ENCODE results near the gene ODAD4. TPM values are rescaled to one million over a fixed set of nuclear protein-coding genes. Genes with fewer than 3 reads are reported as not detected.

Gene ODAD4, protein sequence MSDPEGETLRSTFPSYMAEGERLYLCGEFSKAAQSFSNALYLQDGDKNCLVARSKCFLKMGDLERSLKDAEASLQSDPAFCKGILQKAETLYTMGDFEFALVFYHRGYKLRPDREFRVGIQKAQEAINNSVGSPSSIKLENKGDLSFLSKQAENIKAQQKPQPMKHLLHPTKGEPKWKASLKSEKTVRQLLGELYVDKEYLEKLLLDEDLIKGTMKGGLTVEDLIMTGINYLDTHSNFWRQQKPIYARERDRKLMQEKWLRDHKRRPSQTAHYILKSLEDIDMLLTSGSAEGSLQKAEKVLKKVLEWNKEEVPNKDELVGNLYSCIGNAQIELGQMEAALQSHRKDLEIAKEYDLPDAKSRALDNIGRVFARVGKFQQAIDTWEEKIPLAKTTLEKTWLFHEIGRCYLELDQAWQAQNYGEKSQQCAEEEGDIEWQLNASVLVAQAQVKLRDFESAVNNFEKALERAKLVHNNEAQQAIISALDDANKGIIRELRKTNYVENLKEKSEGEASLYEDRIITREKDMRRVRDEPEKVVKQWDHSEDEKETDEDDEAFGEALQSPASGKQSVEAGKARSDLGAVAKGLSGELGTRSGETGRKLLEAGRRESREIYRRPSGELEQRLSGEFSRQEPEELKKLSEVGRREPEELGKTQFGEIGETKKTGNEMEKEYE
- 1.2 to 1.7 TPM (median 1.4 TPM) in 5 replicates for total RNA-seq (2022; extraction: Qiagen RNA extraction)

DNA sequence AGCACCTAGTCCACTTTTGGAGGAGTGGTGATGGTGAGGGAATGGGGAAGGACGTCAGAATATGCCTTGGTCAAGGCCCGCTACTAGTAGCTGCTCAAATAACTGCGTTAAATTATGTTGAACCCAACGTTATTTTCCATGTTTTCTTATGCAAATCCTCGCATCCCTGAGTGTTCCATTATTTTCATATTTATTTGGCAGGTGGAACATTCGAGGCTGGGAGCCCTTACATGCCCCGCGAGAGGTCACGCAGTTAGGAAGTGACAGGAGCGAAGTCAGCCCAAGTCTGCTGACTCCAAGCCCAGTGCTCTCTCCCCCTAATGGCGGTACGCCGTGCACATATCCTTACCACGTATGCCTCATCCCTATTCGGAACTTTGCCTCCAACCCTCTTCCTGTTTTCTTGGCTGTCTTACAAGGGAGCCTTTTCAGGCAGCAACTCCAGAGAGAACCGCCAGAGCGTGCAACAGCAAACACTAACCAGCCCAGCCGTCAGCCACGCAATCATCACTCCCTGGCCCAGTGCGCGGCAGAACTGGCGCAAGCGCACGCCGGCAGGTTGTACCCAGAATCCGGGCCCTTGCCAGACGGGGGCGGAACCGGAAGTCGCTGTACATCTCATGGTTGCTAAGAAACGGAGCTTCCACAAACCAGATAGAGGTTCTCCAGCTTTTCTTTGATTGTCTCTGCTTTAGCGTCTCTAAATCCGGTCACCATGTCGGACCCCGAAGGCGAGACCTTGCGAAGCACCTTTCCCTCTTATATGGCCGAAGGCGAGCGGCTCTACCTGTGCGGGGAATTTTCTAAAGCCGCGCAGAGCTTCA is at the start of gene ODAD4:
ODAD4 (plus strand) TSS at position 609 of the 824 bp plus-strand sequence; CDS start at position 716, 107 bp downstream.

DNA sequence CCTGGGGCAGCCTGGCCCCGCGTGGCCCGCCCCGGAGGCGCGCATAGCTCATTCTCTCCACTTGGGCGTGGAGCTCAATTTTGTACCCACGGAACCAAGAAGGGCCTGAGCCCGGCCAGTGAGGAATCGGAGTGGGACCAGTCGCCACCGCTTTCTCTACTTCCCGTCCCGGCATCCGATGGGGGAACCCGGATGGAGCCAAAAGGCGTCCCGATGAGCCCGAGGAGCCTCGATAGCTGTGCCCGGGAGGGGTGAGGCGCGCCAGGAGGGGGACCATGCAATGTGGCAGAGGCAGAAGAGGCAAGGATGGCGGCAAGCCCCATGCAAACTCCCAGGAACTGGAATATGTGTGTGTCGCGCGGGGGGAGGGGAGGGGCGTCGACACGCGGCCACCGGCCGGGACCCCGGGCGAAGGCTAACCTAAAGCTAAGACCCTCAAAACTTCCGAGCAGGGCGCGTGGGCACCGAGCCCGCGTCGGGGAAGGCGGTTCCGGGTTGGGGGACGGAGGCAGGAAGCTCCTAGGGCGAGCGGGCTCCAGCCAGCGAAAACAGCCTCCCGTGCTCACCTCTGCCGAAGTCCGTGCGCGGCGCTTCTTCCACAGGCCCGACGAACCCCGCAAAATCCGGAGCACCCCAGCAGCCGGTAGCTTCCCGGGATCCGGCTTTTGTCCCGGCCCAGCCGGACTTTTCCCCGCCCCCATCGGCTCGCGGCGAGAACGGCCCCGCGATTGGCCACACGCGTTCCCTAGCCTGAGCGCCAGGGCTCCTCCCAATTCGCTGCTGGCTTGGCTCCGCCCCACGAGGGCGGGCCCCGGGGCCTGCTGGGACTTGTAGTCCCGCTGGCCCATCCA is 11.9 kb upstream of the ODAD4 start, which contains the start of gene ACLY:
ACLY (minus strand) TSS at position 638 of the 851 bp plus-strand sequence. CDS start 5,078 bp downstream, outside the sequence.

DNA sequence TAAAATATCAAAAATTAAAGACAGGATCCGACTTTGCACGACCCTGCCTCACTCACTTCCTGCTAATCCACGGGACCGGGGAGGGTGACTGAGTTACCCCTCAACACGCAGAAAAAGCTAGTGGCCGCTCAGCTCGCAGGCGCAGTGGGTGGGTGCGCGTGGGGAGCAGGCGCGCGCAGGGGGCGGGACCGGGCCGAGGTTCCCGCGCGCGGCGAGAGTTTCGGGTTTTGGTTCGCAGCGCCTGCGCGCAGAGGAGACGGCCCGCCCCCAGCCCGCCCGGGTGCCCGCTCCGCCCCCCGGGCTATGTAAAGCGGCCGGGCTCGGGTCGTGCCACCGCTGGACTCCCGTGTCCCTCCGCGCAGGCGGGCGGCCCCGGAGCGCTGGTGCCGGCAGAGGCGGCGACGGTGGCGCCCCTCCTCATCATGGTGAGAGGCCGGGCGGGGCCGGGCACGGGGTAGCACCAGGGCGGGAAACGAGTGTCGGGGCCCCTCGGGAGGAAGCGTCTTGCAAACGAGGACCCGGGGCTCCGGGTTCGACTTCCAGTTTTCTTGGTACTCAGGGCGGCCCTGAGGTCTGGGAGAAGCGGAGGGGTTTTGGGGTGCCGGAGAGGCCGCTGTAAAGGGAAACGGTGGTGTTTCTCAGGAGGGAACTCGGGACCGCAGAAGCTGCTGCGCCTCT is 36.2 kb downstream of the ODAD4 start, which contains the start of gene CNP:
CNP (plus strand) TSS at position 333 of the 678 bp plus-strand sequence; CDS start at position 423, 90 bp downstream.

Other genes starting within 250 kb of the ODAD4 start
- 1,154 to 1,812 TPM (median 1,361 TPM) in 5 replicates for gene EIF1, start 241.7 kb upstream of the ODAD4 start, total RNA-seq (2022; extraction: Qiagen RNA extraction)
- gene GAST, start 218.3 kb upstream of the ODAD4 start, total RNA-seq (2022; extraction: Qiagen RNA extraction), result 0.21 to 0.34 TPM in 2 of 5 replicates, not detected in the others
- 0.88 to 2.0 TPM (median 1.7 TPM) in 5 replicates for gene HAP1, start 196.0 kb upstream of the ODAD4 start, total RNA-seq (2022; extraction: Qiagen RNA extraction)
- 86.6 to 131 TPM (median 125 TPM) in 5 replicates for gene JUP, start 143.9 kb upstream of the ODAD4 start, total RNA-seq (2022; extraction: Qiagen RNA extraction)
- 29.5 to 40.9 TPM (median 36.9 TPM) in 5 replicates for gene P3H4, start 118.7 kb upstream of the ODAD4 start, total RNA-seq (2022; extraction: Qiagen RNA extraction)
- gene FKBP10, start 117.6 kb upstream of the ODAD4 start, total RNA-seq (2022; extraction: Qiagen RNA extraction), result 87.2 to 120 TPM (median 113 TPM) in 5 replicates
- gene NT5C3B, start 94.4 kb upstream of the ODAD4 start, total RNA-seq (2022; extraction: Qiagen RNA extraction), result 106 to 112 TPM (median 110 TPM) in 5 replicates
- 0.06 to 0.09 TPM (median 0.07 TPM) in 3 of 5 replicates, not detected in the others for gene KLHL10, start 92.8 kb upstream of the ODAD4 start, total RNA-seq (2022; extraction: Qiagen RNA extraction)
- 1.8 to 3.5 TPM (median 2.6 TPM) in 5 replicates for gene KLHL11, start 65.2 kb upstream of the ODAD4 start, total RNA-seq (2022; extraction: Qiagen RNA extraction)
- 246 to 312 TPM (median 293 TPM) in 5 replicates for gene ACLY, start 11.7 kb upstream of the ODAD4 start, total RNA-seq (2022; extraction: Qiagen RNA extraction)
- gene CNP, start 36.2 kb downstream of the ODAD4 start, total RNA-seq (2022; extraction: Qiagen RNA extraction), result 59.8 to 75.7 TPM (median 71.5 TPM) in 5 replicates
- gene DNAJC7, start 86.8 kb downstream of the ODAD4 start, total RNA-seq (2022; extraction: Qiagen RNA extraction), result 115 to 125 TPM (median 118 TPM) in 5 replicates
- 44.6 to 49.7 TPM (median 48.8 TPM) in 5 replicates for gene NKIRAS2, start 89.5 kb downstream of the ODAD4 start, total RNA-seq (2022; extraction: Qiagen RNA extraction)
- 0.47 to 0.94 TPM (median 0.79 TPM) in 5 replicates for gene C17orf113, start 120.0 kb downstream of the ODAD4 start, total RNA-seq (2022; extraction: Qiagen RNA extraction)
- gene ZNF385C, start 167.9 kb downstream of the ODAD4 start, total RNA-seq (2022; extraction: Qiagen RNA extraction), result 0.09 to 0.29 TPM (median 0.23 TPM) in 5 replicates
- gene DHX58, start 182.1 kb downstream of the ODAD4 start, total RNA-seq (2022; extraction: Qiagen RNA extraction), result 0.30 to 0.59 TPM (median 0.38 TPM) in 5 replicates
- 37.5 to 58.5 TPM (median 53.2 TPM) in 5 replicates for gene KAT2A, start 190.8 kb downstream of the ODAD4 start, total RNA-seq (2022; extraction: Qiagen RNA extraction)
- not detected in 5 replicates for gene HSPB9, start 192.2 kb downstream of the ODAD4 start, total RNA-seq (2022; extraction: Qiagen RNA extraction)
- 223 to 270 TPM (median 267 TPM) in 5 replicates for gene RAB5C, start 224.4 kb downstream of the ODAD4 start, total RNA-seq (2022; extraction: Qiagen RNA extraction)

Measured in A549 treated with CORT108297 at 1 μM for 4 hours (cell line).